ENCODE measurements around the gene B3GNT2.

- TF ChIP-seq, protein P1, sequence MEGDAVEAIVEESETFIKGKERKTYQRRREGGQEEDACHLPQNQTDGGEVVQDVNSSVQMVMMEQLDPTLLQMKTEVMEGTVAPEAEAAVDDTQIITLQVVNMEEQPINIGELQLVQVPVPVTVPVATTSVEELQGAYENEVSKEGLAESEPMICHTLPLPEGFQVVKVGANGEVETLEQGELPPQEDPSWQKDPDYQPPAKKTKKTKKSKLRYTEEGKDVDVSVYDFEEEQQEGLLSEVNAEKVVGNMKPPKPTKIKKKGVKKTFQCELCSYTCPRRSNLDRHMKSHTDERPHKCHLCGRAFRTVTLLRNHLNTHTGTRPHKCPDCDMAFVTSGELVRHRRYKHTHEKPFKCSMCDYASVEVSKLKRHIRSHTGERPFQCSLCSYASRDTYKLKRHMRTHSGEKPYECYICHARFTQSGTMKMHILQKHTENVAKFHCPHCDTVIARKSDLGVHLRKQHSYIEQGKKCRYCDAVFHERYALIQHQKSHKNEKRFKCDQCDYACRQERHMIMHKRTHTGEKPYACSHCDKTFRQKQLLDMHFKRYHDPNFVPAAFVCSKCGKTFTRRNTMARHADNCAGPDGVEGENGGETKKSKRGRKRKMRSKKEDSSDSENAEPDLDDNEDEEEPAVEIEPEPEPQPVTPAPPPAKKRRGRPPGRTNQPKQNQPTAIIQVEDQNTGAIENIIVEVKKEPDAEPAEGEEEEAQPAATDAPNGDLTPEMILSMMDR (IDR thresholded peaks at IDR 0.05): no peak
- no peak for TF ChIP-seq POLR2A (IDR thresholded peaks at IDR 0.05)
Observed at GRCh38 chr2:62178741-62179271, 17.1 kb upstream of the B3GNT2 start.
